HEK293 (cell line): ENCODE data around the gene USP7.

ENCODE experiments used
- BCL6B ChIP-seq: fragments of 450-650 bp; formaldehyde crosslinking; IDR thresholded peaks from 2 replicates; pipeline ENCODE4 v1.5.1; 2017; ENCODE audit warnings: missing biosample characterization, missing genetic modification characterization
- CTCF ChIP-seq: fragments of 450-650 bp; formaldehyde crosslinking; IDR thresholded peaks from 2 replicates; pipeline ENCODE4 v1.5.1; 2016; ENCODE audit warnings: missing biosample characterization, missing genetic modification characterization
- PRDM4 ChIP-seq: fragments of 450-650 bp; formaldehyde crosslinking; IDR thresholded peaks from 2 replicates; pipeline ENCODE4 v1.5.1; 2017; ENCODE audit warnings: missing biosample characterization, missing genetic modification characterization
- YY1 ChIP-seq: fragments of 450-650 bp; formaldehyde crosslinking; IDR thresholded peaks from 2 replicates; pipeline ENCODE4 v1.5.1; 2018; ENCODE audit warnings: missing biosample characterization, missing genetic modification characterization
- ZNF174 ChIP-seq: fragments of 450-650 bp; formaldehyde crosslinking; IDR thresholded peaks from 2 replicates; pipeline ENCODE4 v1.5.0; 2017; ENCODE audit warnings: missing biosample characterization, mild to moderate bottlenecking, missing genetic modification characterization
- ZNF223 ChIP-seq: fragments of 450-650 bp; formaldehyde crosslinking; IDR thresholded peaks from 2 replicates; pipeline ENCODE4 v1.5.1; 2016; ENCODE audit warnings: missing biosample characterization, missing genetic modification characterization
- ZNF274 ChIP-seq, 2 experiments: fragments of 200-500 bp in 1 of 2; fragments of 450-650 bp in 1 of 2; sonication (Bioruptor generic) in 1 of 2; formaldehyde crosslinking in 1 of 2; IDR thresholded peaks; 2 replicates each; pipeline versions ENCODE4 v1.5.1 to v1.6.1; 2014 to 2016; ENCODE audit warnings: borderline replicate concordance in 1 of 2, inconsistent platforms in 1 of 2, low read length in 1 of 2, missing biosample characterization in 1 of 2, missing genetic modification characterization in 1 of 2
- ZNF513 ChIP-seq: fragments of 450-650 bp; IDR thresholded peaks from 2 replicates; pipeline ENCODE4 v1.5.1; 2018; ENCODE audit warnings: missing biosample characterization, missing genetic modification characterization
- ZNF514 ChIP-seq: fragments of 450-650 bp; formaldehyde crosslinking; IDR thresholded peaks from 2 replicates; pipeline ENCODE4 v1.5.1; 2016; ENCODE audit warnings: missing biosample characterization, missing genetic modification characterization
- ZNF549 ChIP-seq: fragments of 450-650 bp; IDR thresholded peaks from 2 replicates; pipeline ENCODE4 v1.5.1; 2018; ENCODE audit warnings: missing biosample characterization, missing genetic modification characterization, mild to moderate bottlenecking, inconsistent platforms, moderate library complexity
- ZNF560 ChIP-seq: fragments of 450-650 bp; formaldehyde crosslinking; IDR thresholded peaks from 2 replicates; pipeline ENCODE4 v1.5.1; 2017; ENCODE audit warnings: missing biosample characterization, missing genetic modification characterization, borderline replicate concordance

GRCh38 chr16:8967132-8967821, 3.6 kb upstream of the USP7 start:
- no peak for TF ChIP-seq ZNF274 (IDR thresholded peaks at IDR 0.05; ENCODE audit: low read length)
- TF ChIP-seq ZNF274 (tag by site-specific recombination; IDR thresholded peaks at IDR 0.05; ENCODE audit: borderline replicate concordance): no peak
- TF ChIP-seq ZNF174 (tag by site-specific recombination): no peak
- no peak for TF ChIP-seq PRDM4 (tag by site-specific recombination)
- TF ChIP-seq ZNF549: no peak
- no peak for TF ChIP-seq ZNF513 (tag by site-specific recombination)
- no peak for TF ChIP-seq CTCF (tag by site-specific recombination)
- no peak for TF ChIP-seq YY1 (tag by site-specific recombination)
- TF ChIP-seq BCL6B (tag by site-specific recombination): no peak
- no peak for TF ChIP-seq ZNF514
- TF ChIP-seq ZNF223 (tag by site-specific recombination): no peak
- no peak for TF ChIP-seq ZNF560 (tag by site-specific recombination)
